Pons (tissue), 1 donor: ENCODE measurements around the gene POLD3.
"Not testable (repeated sequence)": the region's sequence is repeated elsewhere in the genome, so short reads cannot be mapped to it uniquely, and the experiment has no call there.

Experiments used
- DNase-seq: peaks from one replicate; pipeline ENCODE4 v3.0.0-alpha.2; 2016; ENCODE audit warnings: low spot score

The POLD3 gene

DNA sequence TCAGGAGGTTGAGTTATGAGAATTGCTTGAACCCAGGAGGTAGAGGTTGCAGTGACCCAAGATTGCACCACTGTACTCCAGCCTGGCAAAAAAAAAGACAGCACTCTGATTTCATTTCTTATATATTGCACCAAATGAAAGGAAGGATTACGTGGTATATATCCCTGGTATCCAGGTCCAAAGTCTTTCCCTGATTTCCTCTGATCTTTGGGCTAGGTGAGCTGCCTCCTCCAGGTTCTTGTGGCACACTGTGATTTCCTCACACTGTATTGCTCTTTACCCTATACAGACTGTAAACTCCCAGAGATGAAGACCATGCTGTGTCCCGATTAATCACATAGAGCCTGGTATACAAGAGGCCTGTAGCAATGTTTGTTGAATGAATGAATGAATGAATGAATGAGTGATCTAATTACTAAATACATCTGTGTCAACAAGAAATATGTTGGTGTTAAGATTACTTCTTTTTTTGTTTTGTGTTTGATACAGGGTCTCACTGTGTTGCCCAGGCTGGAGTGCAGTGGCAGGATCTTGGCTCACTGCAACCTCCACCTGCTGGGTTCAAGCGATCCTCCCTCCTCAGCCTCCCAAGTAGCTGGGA is 9.3 kb upstream of the POLD3 start:
- no peak for DNase-seq

DNA sequence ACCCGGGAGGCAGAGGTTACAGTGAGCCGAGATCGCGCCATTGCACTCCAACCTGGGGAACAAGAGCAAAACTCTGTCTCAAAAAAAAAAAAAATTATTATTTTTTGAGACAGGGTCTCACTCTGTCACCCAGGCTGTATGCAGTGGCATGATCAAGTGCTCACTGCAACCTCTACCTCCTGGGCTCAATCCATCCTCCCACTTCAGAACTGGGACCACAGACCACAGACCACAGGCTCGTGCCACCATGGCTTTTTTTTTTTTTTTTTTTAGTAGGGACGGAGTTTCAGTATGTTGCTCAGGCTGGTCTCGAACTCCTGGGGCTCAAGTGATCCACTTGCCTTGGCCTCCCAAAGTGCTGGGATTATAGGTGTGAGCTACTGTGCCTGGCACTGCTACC is 1.9 kb upstream of the POLD3 start:
- not testable (repeated sequence) for DNase-seq

DNA sequence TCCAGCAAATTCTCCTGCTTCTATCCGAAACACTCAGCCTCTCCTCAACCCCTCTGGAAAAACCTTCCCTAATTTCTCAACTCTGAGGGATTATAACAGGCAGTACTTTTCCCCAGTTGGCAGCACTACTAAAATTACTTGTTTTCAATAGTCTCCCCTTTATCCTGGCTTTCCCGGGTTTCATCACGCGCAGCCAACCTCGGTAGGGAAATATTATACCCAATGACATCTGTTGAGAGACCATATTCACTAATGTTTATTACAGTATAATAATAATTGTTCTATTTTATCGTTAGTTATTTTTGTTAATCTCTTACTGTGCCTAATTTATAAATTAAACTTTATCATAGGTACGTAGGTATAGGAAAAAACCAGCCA is 330 bp upstream of the POLD3 start:
- DNase-seq = no peak

DNA sequence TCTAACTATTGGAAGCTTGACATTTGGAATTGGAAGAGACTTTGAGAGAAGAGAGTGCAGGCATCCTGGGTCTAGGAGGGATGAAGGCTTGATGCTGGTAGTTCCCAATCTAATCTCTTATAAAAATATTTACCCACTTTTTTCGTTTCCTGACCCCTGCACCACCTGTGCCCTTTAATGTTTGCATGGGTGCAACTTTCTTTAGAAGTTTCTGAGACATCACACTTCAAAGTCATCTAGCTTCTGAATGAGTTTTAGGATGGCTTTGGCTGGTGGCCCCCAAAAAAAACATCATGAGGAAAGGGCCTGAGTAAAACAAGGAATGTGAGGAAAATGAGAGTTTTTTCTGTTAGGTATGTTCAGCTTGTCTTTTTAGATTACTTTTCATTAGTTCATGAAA is 1.1 kb downstream of the POLD3 start:
- no peak for DNase-seq

DNA sequence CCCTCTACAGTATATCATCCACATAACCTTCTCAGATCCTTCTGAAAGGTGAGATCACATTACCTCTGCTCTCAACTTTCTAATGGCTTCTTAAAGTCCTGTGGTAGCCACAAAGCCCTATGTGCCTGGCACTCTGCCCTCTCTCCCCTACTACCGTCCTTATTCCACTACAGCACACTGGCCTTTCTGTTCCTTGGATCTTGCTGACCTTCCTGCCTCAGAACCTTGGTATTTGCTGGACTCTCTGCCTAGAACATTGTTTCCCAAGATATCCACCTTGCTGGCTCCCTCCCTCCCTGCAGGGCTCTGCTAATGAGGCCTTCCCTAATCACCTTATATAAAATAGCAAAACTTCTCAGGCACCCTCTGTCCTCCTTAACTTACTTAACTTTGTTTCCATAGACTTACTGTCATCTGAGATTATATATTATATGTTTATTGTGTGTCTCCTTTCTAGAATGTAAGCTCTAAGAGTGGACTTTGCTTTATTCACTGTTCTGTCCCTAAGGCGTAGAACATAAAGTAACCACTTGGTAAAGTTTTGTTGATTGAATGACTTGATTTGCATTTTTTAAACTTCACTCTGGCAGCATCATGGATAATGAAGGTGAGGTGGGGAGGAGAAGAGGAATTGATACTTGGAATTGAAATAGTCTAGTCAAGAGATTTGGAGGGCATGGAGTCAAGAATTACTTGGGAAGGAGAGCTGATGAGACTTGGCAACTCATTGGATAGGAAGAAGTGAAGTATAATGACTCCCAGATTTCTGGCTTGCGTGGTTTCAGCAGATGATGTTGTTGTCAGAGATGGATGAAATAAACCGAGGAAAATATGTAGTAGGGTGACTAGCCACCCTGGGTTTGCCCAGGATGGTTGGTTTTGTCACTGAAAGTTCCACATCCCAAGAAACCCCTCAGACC is 10.5 kb downstream of the POLD3 start:
- no peak for DNase-seq

DNA sequence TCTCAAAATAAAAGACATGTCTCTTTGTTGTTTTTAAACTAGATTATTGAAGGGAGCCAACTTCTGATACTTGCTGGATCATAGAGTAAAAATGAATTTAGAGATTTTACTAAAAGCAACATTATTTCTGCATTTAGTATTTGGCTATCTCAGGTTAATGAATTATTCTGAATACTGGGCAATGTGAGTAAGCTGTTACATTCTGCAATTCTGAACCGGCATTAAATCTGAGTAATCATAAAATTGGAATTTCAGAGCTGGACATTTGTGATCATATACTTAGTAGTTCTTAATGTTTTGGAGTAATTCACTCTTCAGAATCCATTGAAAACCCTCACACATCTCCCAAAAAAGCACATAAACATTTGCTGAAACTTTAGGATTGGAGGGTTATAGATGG is 11.5 kb downstream of the POLD3 start:
- DNase-seq = no peak

DNA sequence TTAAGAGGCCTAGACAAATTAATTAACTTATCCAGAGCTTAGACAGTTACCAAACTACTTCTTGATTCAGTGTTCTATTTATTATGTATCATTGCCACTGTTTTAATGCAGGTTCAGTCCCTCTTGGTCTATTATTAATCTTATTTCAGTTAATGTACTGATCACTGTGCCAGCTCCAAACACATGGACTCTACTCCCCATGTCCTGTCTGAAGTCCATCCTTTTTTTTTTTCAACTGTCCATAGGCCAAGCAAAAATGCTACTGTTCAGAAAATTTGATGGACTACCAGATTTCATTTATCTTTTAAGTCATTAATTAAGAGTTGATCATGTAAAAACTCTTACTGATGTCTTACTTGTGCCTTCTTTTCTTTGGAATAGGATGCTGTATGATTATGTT is 11.9 kb downstream of the POLD3 start:
- no peak for DNase-seq

DNA sequence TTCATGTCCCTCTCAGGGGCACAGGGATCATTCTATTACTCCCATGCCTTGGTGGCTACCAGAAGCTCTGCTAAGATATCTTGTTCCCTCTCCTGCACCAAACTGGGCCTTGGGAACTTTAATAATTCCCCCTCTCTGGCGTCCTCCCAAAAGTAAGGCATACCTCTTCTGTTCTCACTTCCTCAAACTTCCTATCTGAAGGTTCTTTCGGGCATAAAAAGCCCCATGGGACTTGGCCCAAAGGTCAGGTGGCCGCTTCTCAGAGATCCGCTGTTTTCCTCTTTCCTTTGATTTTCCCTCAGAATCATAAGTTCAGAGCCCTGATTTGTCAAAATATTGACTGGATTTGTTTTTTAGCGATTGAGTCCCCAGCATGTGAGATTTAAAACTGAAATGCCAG is 13.0 kb downstream of the POLD3 start:
- no peak for DNase-seq

DNA sequence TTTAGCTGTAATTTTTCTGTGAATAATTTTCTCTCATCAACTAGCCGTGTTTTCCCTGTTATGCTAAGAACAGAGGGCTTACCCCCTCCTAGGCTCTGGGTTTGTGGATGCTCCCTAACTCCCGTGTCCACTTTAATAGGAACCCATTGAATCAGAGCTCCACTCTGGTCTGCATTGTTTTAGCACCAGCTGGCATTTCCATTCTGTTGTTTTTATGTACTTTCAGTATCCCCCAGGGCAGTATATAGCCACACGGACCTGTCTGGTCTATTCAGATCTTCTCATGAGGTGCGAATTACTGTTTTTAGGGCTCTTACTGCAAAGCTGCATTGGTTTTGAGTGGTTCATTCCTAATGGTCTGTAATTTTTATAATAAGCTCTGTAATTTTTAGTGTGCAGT is 16.0 kb downstream of the POLD3 start:
- peak; percentile 16 for DNase-seq

DNA sequence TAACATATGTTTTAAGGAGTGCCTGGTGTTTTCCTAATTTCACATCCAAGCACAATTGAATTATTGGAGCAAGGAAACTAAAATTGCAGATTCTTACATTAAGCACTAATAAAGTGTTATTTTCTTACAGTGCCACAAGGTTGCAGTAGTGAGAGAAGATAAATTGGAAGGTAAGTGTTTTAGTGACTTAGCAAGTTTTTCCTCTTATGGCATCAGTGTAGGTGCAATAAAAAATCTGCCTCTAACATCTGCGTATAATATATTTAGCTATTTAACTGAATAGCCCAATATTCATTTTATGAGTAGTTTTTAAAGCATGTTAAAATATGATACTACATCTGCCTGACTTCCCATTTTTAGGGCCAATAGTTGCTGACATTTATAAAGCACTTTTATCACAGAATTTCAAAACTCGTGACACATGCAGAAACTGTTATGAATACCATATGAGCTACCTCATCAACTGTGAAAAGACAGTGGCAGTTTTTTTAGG is 19.0 kb downstream of the POLD3 start:
- peak; percentile 68 for DNase-seq

DNA sequence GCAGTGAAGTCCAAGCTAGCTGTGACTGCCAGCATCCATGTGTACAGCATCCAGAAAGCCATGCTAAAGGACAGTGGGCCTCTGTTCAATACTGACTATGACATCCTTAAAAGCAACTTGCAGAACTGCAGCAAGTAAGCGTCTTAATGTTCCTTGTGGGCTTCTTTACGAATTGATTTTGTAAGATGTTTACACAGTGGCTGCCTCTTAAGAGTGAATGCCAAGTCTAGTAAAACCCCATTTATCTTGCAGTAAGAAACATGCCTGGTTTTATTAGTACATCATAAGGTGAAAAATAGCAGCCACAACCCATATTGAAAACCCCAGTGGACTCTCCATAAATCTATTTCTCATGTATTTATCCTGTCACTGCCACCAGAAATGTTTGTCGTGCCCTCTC is 20.5 kb downstream of the POLD3 start:
- no peak for DNase-seq

DNA sequence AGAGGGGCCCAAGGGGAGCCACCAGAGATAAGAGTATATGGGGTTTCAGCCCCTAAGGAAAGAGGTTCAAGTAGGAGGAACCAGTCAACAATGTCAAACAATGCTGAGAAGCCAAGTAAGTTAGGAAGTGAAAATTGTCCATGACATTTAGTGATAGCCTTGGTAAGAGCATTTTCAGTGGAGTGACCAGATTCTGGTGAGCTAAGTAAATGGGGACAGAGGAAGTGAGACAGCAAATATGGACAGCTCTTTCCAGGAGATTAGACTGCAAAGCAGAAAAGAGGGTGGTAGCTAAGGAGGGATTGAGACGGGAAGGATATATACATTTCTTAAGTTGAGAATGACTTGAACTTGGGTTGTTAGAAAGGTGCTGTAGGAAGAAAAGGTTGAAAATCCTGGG is 22.9 kb downstream of the POLD3 start:
- DNase-seq = no peak

DNA sequence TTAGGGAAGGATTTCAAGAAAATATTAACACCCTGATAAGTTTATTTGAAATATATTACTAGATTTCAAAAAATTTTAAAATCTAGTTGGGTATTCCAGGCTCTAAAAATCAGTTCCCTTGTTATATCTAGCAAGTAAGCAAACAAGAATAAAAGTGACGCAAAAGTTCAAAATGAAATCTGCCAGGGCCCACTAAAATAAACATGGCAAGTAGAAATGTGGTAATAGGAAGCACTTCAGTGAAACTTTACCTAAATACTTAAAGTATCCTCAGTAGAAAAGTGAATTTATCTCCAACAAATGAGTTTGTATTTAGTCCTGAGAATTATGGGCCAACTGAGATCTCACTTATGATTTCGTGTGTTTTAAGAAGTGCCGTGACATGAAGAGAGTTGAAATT is 23.6 kb downstream of the POLD3 start:
- DNase-seq = no peak

DNA sequence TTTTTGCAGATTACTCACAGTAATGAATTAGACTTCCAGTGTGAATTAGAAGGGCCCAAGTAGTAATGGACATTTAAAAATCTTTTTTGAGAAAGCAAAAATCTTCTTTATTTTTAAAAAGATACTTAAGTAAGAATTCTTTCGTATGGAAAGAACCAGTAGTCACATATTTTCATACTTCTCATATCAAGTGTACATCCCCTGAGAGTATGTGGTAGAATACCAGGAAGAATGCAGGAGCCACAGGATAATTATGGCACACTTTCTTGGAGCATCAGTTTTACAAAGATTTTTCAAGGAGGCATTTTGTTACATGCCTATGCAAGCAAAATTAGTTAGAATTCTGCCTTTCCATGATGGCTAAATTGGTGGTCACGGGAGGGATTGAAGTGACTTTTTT is 28.1 kb downstream of the POLD3 start:
- DNase-seq = no peak

DNA sequence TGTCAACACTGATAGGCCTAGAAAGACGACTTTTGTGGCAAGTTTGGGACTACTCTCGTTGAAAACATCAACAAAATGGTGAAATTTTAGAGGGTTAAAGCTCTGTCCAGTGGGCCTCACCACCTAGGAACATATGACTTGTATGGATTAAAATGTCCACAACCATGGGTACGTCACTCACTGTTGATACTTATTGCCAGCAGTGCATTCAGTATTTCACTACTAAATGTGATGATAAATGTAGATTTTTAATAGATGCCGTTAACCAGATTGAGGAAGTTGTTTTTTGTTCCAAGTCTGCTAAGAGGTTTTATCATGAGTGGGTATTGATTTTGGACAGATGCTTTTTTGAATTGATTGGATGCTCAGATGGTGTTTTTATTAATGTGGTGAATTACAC is 33.7 kb downstream of the POLD3 start:
- DNase-seq = no peak

DNA sequence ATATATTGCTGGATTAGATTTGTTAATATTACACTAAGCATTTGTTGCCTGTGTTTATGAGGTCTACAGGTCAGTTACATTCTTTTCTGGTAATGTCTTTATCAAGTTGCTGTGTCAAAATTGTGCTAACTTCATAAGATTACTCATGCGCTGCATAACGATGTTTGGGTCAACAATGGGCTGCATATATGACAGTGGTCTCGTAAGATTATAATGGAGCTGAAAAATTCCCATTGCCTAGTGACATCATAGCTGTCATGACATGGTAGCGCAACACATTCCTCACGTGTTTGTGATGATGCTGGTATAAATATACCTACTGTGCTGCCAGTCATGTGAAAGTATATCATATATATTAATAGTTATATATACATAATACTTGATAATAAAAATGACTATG is 34.2 kb downstream of the POLD3 start:
- DNase-seq = no peak

DNA sequence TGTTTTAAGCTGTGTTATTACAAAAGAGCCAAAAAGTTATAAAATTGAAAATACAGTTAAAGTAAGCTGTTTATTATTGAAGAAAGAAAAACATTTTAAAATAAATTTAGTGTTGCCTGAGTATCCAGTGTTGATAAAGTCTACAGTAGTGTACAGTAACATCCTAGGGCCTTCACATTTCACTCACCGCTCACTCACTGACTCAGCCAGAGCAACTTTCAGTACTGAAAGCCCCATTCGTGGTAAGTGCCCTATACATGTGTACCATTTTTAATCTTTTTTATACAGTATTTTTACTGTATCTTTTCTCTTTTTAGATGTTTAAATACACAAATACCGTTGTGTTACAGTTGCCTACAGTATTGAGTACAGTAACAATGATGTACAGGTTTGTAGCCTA is 35.0 kb downstream of the POLD3 start:
- no peak for DNase-seq

DNA sequence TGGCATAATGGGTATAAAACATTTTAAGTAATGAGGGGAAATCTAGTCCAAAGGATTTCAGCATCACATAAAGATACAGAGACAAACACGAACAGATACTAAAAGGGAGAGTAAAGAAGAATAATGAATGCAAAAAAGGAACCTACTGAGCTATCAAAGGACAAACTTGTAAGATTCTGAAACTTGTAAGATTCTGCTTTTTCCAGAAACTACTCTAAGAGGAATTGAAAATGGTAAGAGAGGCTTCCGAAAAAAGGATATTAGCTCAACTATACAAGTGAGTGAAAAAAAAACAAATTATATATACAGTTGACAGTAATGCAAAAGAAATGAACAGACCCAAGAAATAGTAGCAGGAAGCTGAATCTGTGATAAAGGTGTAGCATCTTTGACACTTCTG is 37.7 kb downstream of the POLD3 start:
- DNase-seq = peak; percentile 67

DNA sequence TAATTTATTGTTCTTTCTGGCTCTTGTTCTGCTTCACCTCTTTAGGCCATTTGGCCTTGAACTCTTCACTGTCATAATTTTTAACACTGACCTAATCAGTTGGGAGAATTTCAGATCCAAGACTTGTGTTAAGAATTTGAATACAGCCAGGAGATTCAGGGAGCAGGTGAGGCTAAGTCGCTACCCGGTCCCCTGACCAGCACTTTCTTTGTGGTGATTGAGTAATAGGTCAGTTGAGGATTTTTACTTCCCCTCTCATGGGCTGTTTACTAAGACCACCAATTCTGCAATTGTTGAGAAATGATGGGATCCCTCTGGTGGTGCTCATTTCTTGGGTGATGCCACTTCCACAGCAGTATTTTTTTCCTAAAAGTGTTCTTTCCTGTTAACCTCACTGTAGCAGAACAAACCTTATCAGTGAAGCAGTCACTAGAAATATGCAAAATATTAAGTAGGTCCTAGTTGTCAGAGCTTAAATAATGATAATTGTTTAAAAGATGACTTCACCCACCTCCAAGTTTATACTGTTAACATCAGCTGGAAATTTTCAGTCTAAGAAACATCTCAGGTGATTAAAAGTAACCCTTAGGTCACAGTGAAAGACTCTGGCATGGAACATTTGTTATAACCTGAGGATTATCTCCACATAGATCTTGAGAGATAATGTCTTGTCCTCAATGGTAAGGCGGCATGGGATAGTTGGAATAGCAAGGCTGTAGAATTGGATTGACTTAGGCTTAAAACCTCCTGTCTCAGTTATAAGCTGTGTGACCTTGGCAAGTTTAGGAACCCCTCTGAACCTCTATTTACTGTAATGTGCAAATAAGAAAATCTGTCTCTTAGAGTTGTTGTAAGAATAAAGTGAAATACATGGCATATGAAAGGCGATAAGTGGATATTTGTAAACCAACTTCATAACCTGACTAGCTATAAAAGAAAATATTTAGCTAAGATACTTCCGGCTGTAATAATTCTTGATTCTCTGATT is 41.3 kb downstream of the POLD3 start:
- DNase-seq = no peak

DNA sequence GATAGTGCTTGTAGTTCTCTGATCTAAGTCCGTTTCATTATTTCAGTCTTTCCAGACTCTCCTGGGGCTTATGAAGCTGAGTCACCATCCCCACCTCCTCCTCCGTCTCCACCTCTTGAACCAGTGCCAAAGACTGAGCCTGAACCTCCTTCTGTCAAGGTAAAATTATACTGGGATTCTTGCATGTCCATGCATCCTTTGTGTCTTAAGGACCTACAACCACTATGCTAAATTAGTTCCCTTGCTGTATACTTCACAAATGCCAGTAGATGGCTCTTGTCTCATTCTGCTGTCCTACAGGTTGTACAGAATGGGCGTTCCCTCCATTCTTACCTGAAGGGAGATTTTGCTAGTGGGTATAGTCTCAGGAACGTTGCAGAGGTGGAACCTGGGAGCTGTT is 42.2 kb downstream of the POLD3 start:
- peak; percentile 45 for DNase-seq

DNA sequence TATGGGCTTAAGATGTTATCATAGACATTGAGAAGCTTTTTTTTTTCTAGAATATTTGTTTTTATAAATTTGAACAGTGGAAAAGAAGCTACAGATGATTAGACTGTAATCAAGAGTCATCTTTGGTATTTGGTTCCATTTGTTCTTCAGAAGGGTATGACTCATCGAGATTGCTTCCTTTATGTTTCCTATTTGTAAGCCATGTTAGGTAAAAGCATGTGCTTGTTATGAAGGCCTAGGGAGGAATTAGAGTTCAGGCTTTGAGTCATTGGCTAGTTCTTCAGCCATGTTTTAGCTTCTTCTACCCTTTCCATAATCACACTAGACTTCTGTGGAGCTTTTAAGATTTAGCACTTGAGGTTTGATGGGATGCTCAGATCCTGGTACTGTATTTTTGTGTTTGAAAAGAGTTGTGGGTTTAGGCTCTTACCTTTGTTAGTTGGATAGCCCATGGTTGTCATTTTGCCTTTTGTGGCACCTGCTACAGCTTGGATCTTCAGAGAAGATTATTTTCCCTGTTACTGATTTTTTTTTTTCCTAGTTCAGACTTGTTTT is 44.3 kb downstream of the POLD3 start:
- no peak for DNase-seq

DNA sequence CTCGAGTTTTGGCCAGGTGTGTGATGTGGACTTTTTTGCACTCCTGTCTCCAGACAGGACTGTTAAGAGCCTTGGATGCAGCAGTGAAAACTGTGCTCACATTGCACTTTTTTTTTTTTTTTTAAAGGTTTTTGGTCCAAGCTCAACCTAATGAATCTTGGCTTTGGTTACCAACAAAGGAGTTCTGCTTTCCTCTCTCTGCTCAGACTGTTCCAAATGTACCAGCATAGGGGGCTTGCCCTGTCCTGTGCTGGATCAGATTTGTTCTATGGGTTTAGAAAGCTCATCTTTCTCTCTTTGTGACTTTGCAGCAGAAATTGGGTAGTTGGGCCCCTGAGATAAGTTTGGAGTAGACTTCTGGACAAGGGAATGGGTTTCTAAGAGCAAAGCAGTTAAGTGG is 45.3 kb downstream of the POLD3 start:
- no peak for DNase-seq
